Activated naive CD4-positive, alpha-beta T cell treated with anti-CD3 and anti-CD28 coated beads, Interleukin-2, amount 10 ng/mL, durations not matched to agents 7 days and 5 days (primary cell): ENCODE results near the gene ATXN7L3.

Experiments
- CTCF ChIA-PET: fragments of 350-600 bp; sonication (Branson Sonifier 250); formaldehyde crosslinking; loops from one replicate; lab custom pipeline; 2021; ENCODE audit warnings: antibody characterized with exemption; lab: Charles Lee
- DNase-seq: peaks from one replicate; pipeline ENCODE4 v3.0.0-alpha.2; 2020
- H3K27ac Mint-ChIP-seq: one replicate; pipeline ENCODE4 v1.8.0; 2021; ENCODE audit warnings: mild to moderate bottlenecking, moderate library complexity, mixed read lengths
- H3K27me3 Mint-ChIP-seq: one replicate; pipeline ENCODE4 v1.8.0; 2021; ENCODE audit warnings: mild to moderate bottlenecking, mixed read lengths
- H3K36me3 Mint-ChIP-seq: one replicate; pipeline ENCODE4 v1.8.0; 2021; ENCODE audit warnings: mixed read lengths
- H3K4me1 Mint-ChIP-seq: one replicate; pipeline ENCODE4 v1.8.0; 2021; ENCODE audit warnings: mixed read lengths
- H3K4me3 Mint-ChIP-seq: one replicate; pipeline ENCODE4 v1.8.0; 2021; ENCODE audit warnings: mild to moderate bottlenecking, moderate library complexity, mixed read lengths
- H3K9me3 Mint-ChIP-seq: one replicate; pipeline ENCODE4 v1.8.0; 2021; ENCODE audit warnings: mixed read lengths

The ATXN7L3 gene

GRCh38 chr17:44212507-44213402 is 13.1 kb upstream of the ATXN7L3 start:
- Mint-ChIP-seq H3K36me3 (peaks cover 77% of the 10 kb centered on the region), H3K9me3 (no peaks in the 10 kb centered on the region), H3K27ac (peak overlapping the region; percentile 88), H3K4me3 (no peak overlapping the region), H3K27me3 (no peaks in the 10 kb centered on the region), H3K4me1 (peaks cover 70% of the 10 kb centered on the region)
- no peak for DNase-seq
- CTCF ChIA-PET, result interaction anchor here (0.9 to 4.8 kb wide), 5 partner anchors 9 to 142 kb away, joined by 3 to 47 read pairs (median 3); partner anchors contain the start of gene GRN

GRCh38 chr17:44211281-44212265 is 11.9 kb upstream of the ATXN7L3 start:
- no peak for DNase-seq
- peaks cover 74% of the 10 kb centered on the region for H3K36me3 Mint-ChIP-seq
- H3K9me3 Mint-ChIP-seq, result no peaks in the 10 kb centered on the region
- H3K4me3 Mint-ChIP-seq, result no peak overlapping the region
- H3K4me1 Mint-ChIP-seq, result peaks cover 67% of the 10 kb centered on the region
- H3K27me3 Mint-ChIP-seq, result no peaks in the 10 kb centered on the region
- H3K27ac Mint-ChIP-seq, result peak overlapping the region; percentile 71
- CTCF ChIA-PET, result interaction anchor here (1.2 to 4.8 kb wide), 11 partner anchors 10 to 152 kb away, joined by 3 to 47 read pairs (median 13); partner anchors contain the start of genes FAM171A2 and GRN

DNA sequence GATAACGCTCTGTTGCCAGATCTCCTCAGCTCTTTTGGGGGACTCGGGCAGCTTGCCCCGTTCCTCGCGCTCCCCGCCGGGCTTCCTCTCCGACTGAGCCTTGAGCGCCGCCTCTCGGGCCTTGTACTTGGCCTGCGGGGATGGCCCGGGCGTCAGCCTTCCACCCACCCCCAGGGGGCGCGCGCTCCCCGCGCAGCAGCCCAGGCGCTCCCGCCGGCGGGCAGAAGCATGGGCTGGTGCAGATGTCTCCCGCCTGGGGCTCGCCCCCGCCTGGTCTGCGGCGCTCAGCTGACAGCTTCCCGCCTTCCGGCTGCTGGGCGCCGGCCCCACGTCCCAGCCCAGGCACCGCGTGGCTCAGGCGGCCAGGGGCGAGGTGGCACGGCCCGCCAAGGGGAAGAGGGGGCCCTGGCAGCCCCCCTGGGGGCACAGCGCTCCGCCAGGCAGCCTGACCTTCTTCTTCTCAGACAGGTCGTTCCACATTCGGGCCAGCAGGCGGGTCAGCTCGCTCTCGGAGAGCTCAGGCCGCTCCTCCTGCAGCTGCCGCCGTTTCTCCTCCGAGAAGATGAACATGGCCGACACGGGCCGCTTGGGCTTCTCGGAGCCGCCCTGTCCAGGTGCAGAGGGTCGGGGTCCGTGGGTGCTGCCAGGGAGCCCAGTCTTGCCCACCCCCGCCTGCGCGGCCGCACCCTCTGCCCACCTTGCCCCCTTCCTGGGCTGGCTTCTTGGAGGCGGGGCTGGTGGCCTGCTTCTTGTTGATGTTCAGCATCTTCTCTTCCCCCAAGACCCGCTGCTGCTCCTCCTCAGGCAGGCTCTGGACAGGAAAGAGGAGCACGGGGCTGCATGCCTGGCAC is 10.9 kb upstream of the ATXN7L3 start:
- peaks cover 59% of the 10 kb centered on the region for H3K4me1 Mint-ChIP-seq
- H3K36me3 Mint-ChIP-seq, result peaks cover 71% of the 10 kb centered on the region
- no peaks in the 10 kb centered on the region for H3K27me3 Mint-ChIP-seq
- H3K9me3 Mint-ChIP-seq, result no peaks in the 10 kb centered on the region
- DNase-seq, result peak; percentile 93
- H3K4me3 Mint-ChIP-seq, result peak overlapping the region; percentile 53
- CTCF ChIA-PET, result interaction anchor here (0.6 to 4.8 kb wide), 32 partner anchors 8 to 313 kb away, joined by 3 to 47 read pairs (median 4); partner anchors contain the start of genes FAM171A2, GRN, LSM12 and TMUB2
- H3K27ac Mint-ChIP-seq, result peak overlapping the region; percentile 85

DNA sequence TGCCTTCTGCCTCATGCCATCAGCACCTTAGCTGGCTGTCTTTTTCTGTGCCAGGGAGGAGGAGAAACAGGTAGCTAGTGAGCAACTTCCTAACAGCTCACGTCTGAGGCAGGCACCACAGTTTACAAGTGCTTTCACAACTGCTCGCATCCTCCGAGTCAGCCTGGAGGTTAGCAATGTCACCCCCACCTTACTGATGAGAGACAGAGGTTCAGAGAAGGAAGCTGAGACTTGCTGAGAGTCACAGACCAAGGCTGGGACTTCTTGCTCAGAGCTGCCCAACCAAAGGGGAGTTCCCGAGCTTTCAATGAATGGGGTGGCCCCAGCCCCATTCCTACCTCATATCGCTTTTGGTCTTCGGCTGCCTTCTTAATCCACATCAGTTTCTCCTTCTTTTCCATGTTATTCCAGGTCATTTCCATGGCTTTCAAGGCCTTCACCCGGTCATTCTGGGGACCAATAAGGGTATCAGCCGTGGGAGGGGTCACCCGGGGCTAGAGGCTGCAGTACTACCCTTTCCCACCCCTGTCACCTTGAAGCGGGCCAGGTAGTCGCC is 10.2 kb upstream of the ATXN7L3 start:
- no peak for DNase-seq
- H3K4me3 Mint-ChIP-seq, result peak overlapping the region; percentile 53
- H3K27me3 Mint-ChIP-seq, result no peaks in the 10 kb centered on the region
- H3K9me3 Mint-ChIP-seq, result no peaks in the 10 kb centered on the region
- CTCF ChIA-PET, result interaction anchor here (0.6 to 4.8 kb wide), 30 partner anchors 9 to 314 kb away, joined by 3 to 47 read pairs (median 5); partner anchors contain the start of genes GRN, LSM12, TMUB2 and UBTF
- peaks cover 53% of the 10 kb centered on the region for H3K4me1 Mint-ChIP-seq
- H3K36me3 Mint-ChIP-seq, result peaks cover 64% of the 10 kb centered on the region
- H3K27ac Mint-ChIP-seq, result peak overlapping the region; percentile 85

DNA sequence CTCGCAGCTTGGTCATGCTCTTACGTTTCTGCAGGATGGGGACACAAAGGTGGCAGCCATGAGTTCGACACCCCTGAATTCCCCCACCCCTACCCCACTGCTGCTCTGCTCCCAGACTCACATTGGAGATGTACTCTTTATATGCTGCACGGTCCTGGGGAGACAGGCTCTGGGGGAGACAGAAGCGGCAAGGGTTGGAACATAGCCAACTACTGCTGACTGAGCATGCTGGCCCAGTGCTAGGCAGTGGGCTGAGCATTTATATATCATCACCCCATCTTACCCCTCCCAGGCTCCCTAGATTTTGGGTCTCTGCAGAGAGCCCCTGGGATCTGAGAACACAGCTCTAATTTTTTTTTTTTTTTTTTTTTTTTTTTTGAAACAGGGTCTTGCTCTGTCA is 8.1 kb upstream of the ATXN7L3 start:
- H3K27me3 Mint-ChIP-seq, result no peaks in the 10 kb centered on the region
- H3K36me3 Mint-ChIP-seq, result peaks cover 43% of the 10 kb centered on the region
- no peaks in the 10 kb centered on the region for H3K9me3 Mint-ChIP-seq
- no peak for DNase-seq
- no peak overlapping the region for H3K4me3 Mint-ChIP-seq
- H3K27ac Mint-ChIP-seq, result peak overlapping the region; percentile 43
- CTCF ChIA-PET, result interaction anchor here (1.0 to 4.3 kb wide), 3 partner anchors 9 to 125 kb away, joined by 3 to 30 read pairs (median 9); no protein-coding TSS in a partner anchor
- peaks cover 50% of the 10 kb centered on the region for H3K4me1 Mint-ChIP-seq

DNA sequence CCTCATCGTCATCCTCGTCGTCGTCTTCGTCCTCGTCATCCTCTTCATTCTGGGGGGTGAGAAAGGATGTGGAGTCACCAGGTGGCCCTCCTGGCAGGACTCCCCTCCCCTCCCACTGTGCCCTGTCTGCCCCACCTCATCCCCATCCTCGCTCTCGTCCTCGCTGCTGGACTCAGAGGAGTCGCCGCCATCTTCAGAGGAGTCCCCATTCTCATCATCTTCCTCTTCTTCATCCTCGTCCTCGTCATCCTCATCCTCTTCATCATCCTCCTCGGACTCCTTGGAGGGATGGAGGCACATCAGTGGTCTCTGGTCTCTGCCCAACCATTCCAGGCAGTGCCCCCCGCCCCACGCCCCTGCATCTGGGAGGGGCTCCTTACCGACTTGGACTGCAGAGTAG is 7.6 kb upstream of the ATXN7L3 start:
- H3K36me3 Mint-ChIP-seq, result peaks cover 43% of the 10 kb centered on the region
- H3K4me1 Mint-ChIP-seq, result peaks cover 53% of the 10 kb centered on the region
- peak overlapping the region; percentile 43 for H3K27ac Mint-ChIP-seq
- H3K9me3 Mint-ChIP-seq, result no peaks in the 10 kb centered on the region
- DNase-seq, result no peak
- H3K27me3 Mint-ChIP-seq, result no peaks in the 10 kb centered on the region
- no peak overlapping the region for H3K4me3 Mint-ChIP-seq
- CTCF ChIA-PET, result interaction anchor here (2.4 kb wide), 1 partner anchor 9 kb away, joined by 9 read pairs; no protein-coding TSS in a partner anchor

DNA sequence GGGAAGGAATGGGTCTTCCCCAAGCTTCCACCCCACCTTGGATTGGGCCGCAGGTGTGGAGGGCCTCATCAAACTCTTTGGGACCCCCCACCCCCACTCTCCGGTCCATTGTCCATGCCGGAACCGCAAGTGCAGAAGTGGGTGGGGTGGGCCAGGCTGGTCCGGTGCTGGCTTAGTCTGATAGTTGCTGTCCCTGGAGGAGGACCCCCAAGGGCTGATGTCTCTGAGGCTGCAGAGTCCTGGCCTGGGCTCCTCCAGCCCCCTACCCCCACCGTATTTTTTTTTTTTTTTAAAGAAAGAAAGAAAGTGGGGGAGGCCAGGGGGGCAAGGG is 7.1 kb upstream of the ATXN7L3 start:
- H3K4me1 Mint-ChIP-seq, result peaks cover 55% of the 10 kb centered on the region
- no peak overlapping the region for H3K4me3 Mint-ChIP-seq
- H3K27me3 Mint-ChIP-seq, result no peaks in the 10 kb centered on the region
- DNase-seq, result no peak
- no peaks in the 10 kb centered on the region for H3K9me3 Mint-ChIP-seq
- CTCF ChIA-PET, result interaction anchor here (0.7 to 2.4 kb wide), 4 partner anchors 9 to 124 kb away, joined by 3 to 9 read pairs (median 4); no protein-coding TSS in a partner anchor
- no peak overlapping the region for H3K27ac Mint-ChIP-seq
- peaks cover 40% of the 10 kb centered on the region for H3K36me3 Mint-ChIP-seq

DNA sequence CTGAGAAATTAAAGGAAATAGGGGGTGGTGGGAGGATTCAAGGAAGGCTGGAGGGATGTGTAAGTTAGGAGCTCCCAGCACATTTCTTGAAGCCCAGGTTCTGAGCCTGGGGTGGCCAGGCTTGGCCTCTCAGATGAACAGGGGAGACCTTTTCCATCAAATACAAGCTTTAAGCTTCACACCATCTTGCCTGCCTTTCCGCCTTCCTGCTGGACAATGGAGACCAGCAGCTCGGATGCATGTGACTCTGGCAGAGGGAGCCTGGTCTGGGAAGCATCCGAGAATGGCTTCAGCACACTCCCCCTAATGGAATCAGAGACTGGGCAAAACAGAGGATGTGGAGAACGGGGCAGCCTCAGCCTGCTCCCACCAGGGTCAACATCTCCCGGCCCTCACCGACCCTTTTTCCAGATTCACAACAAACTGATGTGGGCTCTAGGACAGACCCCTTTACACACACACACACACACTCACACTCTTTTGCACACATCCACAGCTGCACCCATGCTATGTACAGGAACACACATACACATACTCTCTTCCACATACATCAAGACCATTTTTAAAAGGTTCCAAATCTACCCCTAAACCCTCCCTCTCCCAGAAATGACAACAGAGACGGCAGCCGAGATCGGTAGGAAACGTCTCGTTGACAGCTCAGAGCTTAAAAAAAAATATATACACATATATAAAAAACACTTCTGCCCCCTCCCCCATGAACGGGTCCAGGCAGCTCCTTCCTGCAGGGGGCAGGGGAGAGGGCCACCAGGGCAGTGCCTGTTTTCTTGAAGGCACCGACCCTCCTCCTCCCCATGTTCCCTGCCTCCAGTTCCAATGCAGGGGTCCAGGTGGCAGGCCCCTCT is 6.5 kb upstream of the ATXN7L3 start:
- Mint-ChIP-seq H3K4me1 (peaks cover 53% of the 10 kb centered on the region), H3K27ac (peak overlapping the region; percentile 35), H3K4me3 (no peak overlapping the region), H3K36me3 (peaks cover 34% of the 10 kb centered on the region), H3K9me3 (no peaks in the 10 kb centered on the region), H3K27me3 (no peaks in the 10 kb centered on the region)
- no peak for DNase-seq
- CTCF ChIA-PET, result interaction anchor here (0.7 to 2.4 kb wide), 6 partner anchors 9 to 139 kb away, joined by 3 to 9 read pairs (median 4); partner anchors contain the start of gene GRN

GRCh38 chr17:44204441-44204882 is 4.8 kb upstream of the ATXN7L3 start:
- no peak overlapping the region for H3K4me3 Mint-ChIP-seq
- no peaks in the 10 kb centered on the region for H3K27me3 Mint-ChIP-seq
- no peak overlapping the region for H3K27ac Mint-ChIP-seq
- peaks cover 27% of the 10 kb centered on the region for H3K36me3 Mint-ChIP-seq
- no peak for DNase-seq
- CTCF ChIA-PET, result interaction anchor here (1.0 to 4.0 kb wide), 11 partner anchors 10 to 146 kb away, joined by 3 to 27 read pairs (median 4); partner anchors contain the start of gene GRN
- no peaks in the 10 kb centered on the region for H3K9me3 Mint-ChIP-seq
- peaks cover 46% of the 10 kb centered on the region for H3K4me1 Mint-ChIP-seq

GRCh38 chr17:44203731-44204440 is 4.2 kb upstream of the ATXN7L3 start:
- Mint-ChIP-seq H3K36me3 (peaks cover 23% of the 10 kb centered on the region), H3K4me1 (peaks cover 46% of the 10 kb centered on the region), H3K27ac (peak overlapping the region; percentile 16), H3K4me3 (no peak overlapping the region), H3K9me3 (no peaks in the 10 kb centered on the region), H3K27me3 (no peaks in the 10 kb centered on the region)
- CTCF ChIA-PET, result interaction anchor here (0.6 to 4.0 kb wide), 14 partner anchors 8 to 319 kb away, joined by 3 to 27 read pairs (median 4); partner anchors contain the start of gene GRN
- DNase-seq, result peak; percentile 76

DNA sequence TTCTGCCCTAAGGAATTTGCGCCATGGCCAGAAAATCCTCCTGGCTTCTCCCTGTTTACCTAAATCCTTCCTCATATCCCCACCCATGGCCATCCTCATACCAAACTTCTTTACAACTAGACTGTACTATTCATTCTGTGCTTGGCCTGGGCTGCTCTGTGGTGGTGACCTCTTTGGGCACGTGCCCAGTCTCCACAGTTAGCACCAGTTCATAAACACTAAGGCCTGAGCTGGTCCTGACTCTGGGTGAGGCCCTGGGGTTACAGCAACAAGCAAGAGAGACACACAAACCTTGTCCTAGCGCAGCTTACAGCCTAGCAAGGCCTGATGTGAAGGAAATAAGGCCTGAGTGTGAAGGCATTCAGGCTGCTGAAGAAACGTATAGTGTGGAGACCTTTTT is 3.1 kb upstream of the ATXN7L3 start:
- Mint-ChIP-seq H3K27me3 (no peaks in the 10 kb centered on the region), H3K27ac (peak overlapping the region; percentile 19), H3K4me1 (peaks cover 45% of the 10 kb centered on the region), H3K36me3 (peaks cover 19% of the 10 kb centered on the region), H3K9me3 (no peaks in the 10 kb centered on the region), H3K4me3 (peak overlapping the region; percentile 1)
- CTCF ChIA-PET, result interaction anchor here (0.7 to 4.0 kb wide), 4 partner anchors 11 to 128 kb away, joined by 3 to 27 read pairs (median 13); no protein-coding TSS in a partner anchor
- DNase-seq, result no peak
